GM12878 (cell line): ENCODE data around the gene CAVIN4. TPM values are rescaled to one million over a fixed set of nuclear protein-coding genes. Genes with fewer than 3 reads are reported as not detected.

Experiments
- ATAC-seq: fragments of 200-7000 bp; cut with Tn5 transposase; 3 replicates; pipeline ENCODE4 v1.9.1; 2020; ENCODE audit warnings: mild to moderate bottlenecking, moderate library complexity
- BruUV-seq: library from RNA; stranded (reverse); fragments of 400-500 nt; replicated peaks from 2 replicates; lab custom pipeline; 2021; lab: Mats Ljungman, UMichigan
- CTCF ChIA-PET: fragments of 300-600 bp; sonication (Branson Sonifier 250); formaldehyde crosslinking; extraction: SDS; loops from one replicate; lab custom pipeline; 2021; ENCODE audit warnings: inconsistent platforms; lab: Yijun Ruan, JAX
- POLR2A ChIA-PET: fragments of 350-600 bp; formaldehyde crosslinking; extraction: SDS; loops from one replicate; lab custom pipeline; 2021; ENCODE audit warnings: inconsistent platforms; lab: Charles Lee
- RAD21 ChIA-PET: fragments of 300-600 bp; sonication (Branson Sonifier 250); formaldehyde crosslinking; loops from one replicate; lab custom pipeline; 2023; ENCODE audit warnings: antibody characterized with exemption; ENCODE audit not compliant: unreplicated experiment; lab: Charles Lee
- SMC1A ChIA-PET: fragments of 300-600 bp; sonication (Branson Sonifier 250); formaldehyde crosslinking; loops from one replicate; lab custom pipeline; 2023; ENCODE audit not compliant: unreplicated experiment, uncharacterized antibody; lab: Charles Lee
- DNase-seq: peaks from one replicate; pipeline ENCODE4 v3.0.0-alpha.2; 2011; ENCODE audit warnings: low read depth, low spot score
- FAIRE-seq: peaks from 3 replicates; lab custom pipeline; 2011; peaks lifted over from hg19 to GRCh38; lab: Jason Lieb, UNC
- H2AFZ ChIP-seq: 2 replicates; pipeline ENCODE4 v1.6.0; 2011; ENCODE audit warnings: low read depth, low read length, control low read depth; ENCODE audit not compliant: control insufficient read depth
- H3K27ac ChIP-seq: 2 replicates; pipeline ENCODE4 v1.5.1; 2011; ENCODE audit warnings: control low read depth; ENCODE audit not compliant: control insufficient read depth, insufficient read depth
- H3K27me3 ChIP-seq, 2 experiments: replicated peaks in 1 of 2; 2 replicates each; pipeline versions ENCODE4 v1.6.0 to v1.6.1; 2011; ENCODE audit warnings: low read length in 1 of 2; ENCODE audit not compliant: control insufficient read depth in 2 of 2, insufficient read depth in 2 of 2
- H3K36me3 ChIP-seq, 2 experiments: 2 replicates each; pipeline ENCODE4 v1.5.1; 2011; ENCODE audit warnings: low read length in 1 of 2; ENCODE audit not compliant: control insufficient read depth in 2 of 2, insufficient read depth in 2 of 2
- H3K4me1 ChIP-seq: 2 replicates; pipeline ENCODE4 v1.6.1; 2011; ENCODE audit warnings: mild to moderate bottlenecking, low read length, moderate library complexity, mixed read lengths; ENCODE audit not compliant: control insufficient read depth, insufficient read depth
- H3K4me2 ChIP-seq: 2 replicates; pipeline ENCODE4 v1.6.0; 2011; ENCODE audit warnings: control low read depth; ENCODE audit not compliant: control insufficient read depth, insufficient read depth
- H3K4me3 ChIP-seq: fragments of 200-600 bp; sonication (generic); 2 replicates; pipeline ENCODE4 v1.5.1; 2016
- H3K79me2 ChIP-seq: 2 replicates; pipeline ENCODE4 v1.6.0; 2011; ENCODE audit warnings: low read length; ENCODE audit not compliant: control insufficient read depth, insufficient read depth
- H3K9ac ChIP-seq: 2 replicates; pipeline ENCODE4 v1.8.0; 2011; ENCODE audit warnings: low read length, control low read depth, mixed read lengths; ENCODE audit not compliant: control insufficient read depth, insufficient read depth
- H3K9me3 ChIP-seq: replicated peaks from 3 replicates; pipeline ENCODE4 v1.5.1; 2011; ENCODE audit warnings: mild to moderate bottlenecking, low read length; ENCODE audit not compliant: control insufficient read depth, insufficient read depth
- H4K20me1 ChIP-seq: 2 replicates; pipeline ENCODE4 v1.6.0; 2011; ENCODE audit not compliant: control insufficient read depth, insufficient read depth
- BACH1 ChIP-seq: fragments of 450-650 bp; IDR thresholded peaks from 2 replicates; pipeline ENCODE4 v1.6.1; 2017; ENCODE audit warnings: mild to moderate bottlenecking, borderline replicate concordance
- JUNB ChIP-seq: IDR thresholded peaks from 2 replicates; pipeline ENCODE4 v1.6.1; 2016; ENCODE audit warnings: antibody characterized with exemption, mild to moderate bottlenecking
- MTA3 ChIP-seq: IDR thresholded peaks from 2 replicates; pipeline ENCODE4 v1.6.1; 2012; ENCODE audit warnings: low read length, inconsistent platforms, borderline replicate concordance
- MYB ChIP-seq: fragments of 150-350 bp; IDR thresholded peaks from 2 replicates; pipeline ENCODE4 v1.6.1; 2014; ENCODE audit warnings: mild to moderate bottlenecking, low read depth, low read length, borderline replicate concordance
- MYC ChIP-seq: IDR thresholded peaks from 2 replicates; pipeline ENCODE4 v1.6.1; 2011; ENCODE audit warnings: mild to moderate bottlenecking, low read length, moderate library complexity, inconsistent platforms; ENCODE audit not compliant: insufficient read depth, insufficient replicate concordance, insufficient read length, severe bottlenecking
- NRF1 ChIP-seq: conservative IDR thresholded peaks from 2 replicates; pipeline ENCODE4 v1.6.1; 2011; ENCODE audit warnings: mild to moderate bottlenecking, low read depth, low read length, improper control_type of control experiment
- RB1 ChIP-seq: fragments of 450-650 bp; formaldehyde crosslinking; IDR thresholded peaks from 2 replicates; pipeline ENCODE4 v1.6.1; 2017; ENCODE audit warnings: mild to moderate bottlenecking, borderline replicate concordance
- RELA ChIP-seq: fragments of 450-650 bp; IDR thresholded peaks from 2 replicates; pipeline ENCODE4 v1.8.0; 2014; ENCODE audit warnings: borderline replicate concordance; ENCODE audit not compliant: partially characterized antibody
- SUPT20H ChIP-seq: IDR thresholded peaks from 2 replicates; pipeline ENCODE4 v1.6.1; 2011; ENCODE audit warnings: low read depth, mild to moderate bottlenecking, low read length, moderate library complexity, borderline replicate concordance; ENCODE audit not compliant: control insufficient read depth
- ZNF207 ChIP-seq: fragments of 450-650 bp; IDR thresholded peaks from 2 replicates; pipeline ENCODE4 v1.6.1; 2014; ENCODE audit warnings: antibody characterized with exemption, mild to moderate bottlenecking, borderline replicate concordance
- WGBS: methylation state at CpG from one replicate; pipeline ENCODE4 v1.1.6; 2016; ENCODE audit warnings: low lambda C conversion rate; ENCODE audit not compliant: insufficient replicate concordance, insufficient coverage; ENCODE audit errors: missing lambda C conversion rate; 5-methylcytosine and 5-hydroxymethylcytosine counted together
- in situ Hi-C: fragments of 300-500 bp; cut with MboI; formaldehyde crosslinking; loops from 9 replicates; pipeline ENCODE4 v1.14.3; 2018; ENCODE audit warnings: mixed read lengths
- intact Hi-C: fragments of 100-400 bp; cut with micrococcal nuclease; formaldehyde crosslinking; loops from one replicate; pipeline ENCODE4 v1.14.2; 2022; ENCODE audit not compliant: unreplicated experiment
- polyA plus RNA-seq, 11 experiments: library from polyadenylated mRNA; depleted of rRNA in 4 of 11; unstranded in 6 of 11; stranded (reverse) in 5 of 11; fragments of >200 nt; fragmentation: Nextera tagmentation in 4 of 11; fragmentation: Illumina TruSeq in 1 of 11; extraction: Ambion mirVana in 4 of 11; extraction: Trizol in 1 of 11; gene quantifications; 1 replicate in 1 of 11; 2 replicates in 10 of 11; pipeline versions ENCODE4 v1.2.1 to v1.2.3, GENCODE V29; 2011 to 2016; ENCODE audit warnings: inconsistent platforms in 2 of 11, missing spikeins in 2 of 11, low read depth in 1 of 11
- total RNA-seq, 4 experiments: library from RNA; depleted of rRNA in 3 of 4; stranded (reverse); fragments of >200 nt in 3 of 4; fragmentation: Illumina TruSeq in 1 of 4; extraction: Trizol in 1 of 4; gene quantifications; 2 replicates each; pipeline versions ENCODE4 v1.2.1 to v1.2.3, GENCODE V29; 2013 to 2021
- TF ChIP-seq, protein P1 (sequence below): fragments of 150-350 bp; IDR thresholded peaks from 2 replicates; pipeline ENCODE4 v1.6.1; 2014; ENCODE audit warnings: mild to moderate bottlenecking, low read depth, low read length
- TF ChIP-seq, protein P2 (sequence below): fragments of 450-650 bp; IDR thresholded peaks from 2 replicates; pipeline ENCODE4 v1.6.1; 2014; ENCODE audit warnings: mild to moderate bottlenecking
- TF ChIP-seq, protein P3 (sequence below): fragments of 450-650 bp; IDR thresholded peaks from 2 replicates; pipeline ENCODE4 v1.6.1; 2017; ENCODE audit warnings: low read depth, mild to moderate bottlenecking, moderate library complexity

CAVIN4 gene
- total and polyA plus RNA-seq, 10 of the 15 experiments (the other 5 are each of a cell fraction or from before 2014, with no cell fraction given), result 0.04 to 0.13 (median 0.08) TPM; not detected in 3

DNA sequence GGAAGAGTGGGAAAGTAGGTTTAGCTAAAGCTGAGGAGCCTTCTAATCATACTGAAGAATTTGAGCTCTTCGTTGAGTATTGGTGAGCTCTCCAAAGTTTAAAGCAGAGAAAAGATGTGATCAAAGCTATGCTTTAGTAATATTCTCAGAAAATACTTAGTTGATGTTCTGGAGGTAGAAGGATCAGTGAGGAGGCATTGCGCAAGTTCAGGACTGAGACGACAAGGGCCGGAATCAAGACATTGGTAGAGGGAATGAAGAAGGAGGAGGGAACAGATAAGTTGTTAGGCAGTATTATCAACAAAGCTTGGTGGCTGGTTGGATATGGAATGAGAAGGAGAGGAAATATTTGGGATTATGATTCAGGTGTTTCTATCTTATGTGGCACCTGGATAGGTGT lies 7.1 kb downstream of the CAVIN4 start:
- H2AFZ ChIP-seq, result no peak overlapping the region
- BruUV-seq, result no TSS peak
- 80% methylated on average over 4 of the region's 4 CpGs for WGBS
- in situ Hi-C loops (loop anchor here (25.0 kb wide), 1 partner anchor 573 kb away; no protein-coding TSS in a partner anchor), intact Hi-C loops (no loop called here)
- no peaks in the 10 kb centered on the region for H3K79me2 ChIP-seq
- H3K27me3 ChIP-seq, result no peaks in the 10 kb centered on the region; a peak in 2 of 4 replicates
- DNase-seq, result no peak
- no peak for ATAC-seq
- ChIA-PET POLR2A (no interaction called here), CTCF (interaction anchor here (0.7 to 1.8 kb wide), 4 partner anchors 10 to 567 kb away, joined by 3 to 6 read pairs (median 4); no protein-coding TSS in a partner anchor), SMC1A (no interaction called here), RAD21 (interaction anchor here (1.0 kb wide), 1 partner anchor 11 kb away, joined by 3 read pairs; no protein-coding TSS in a partner anchor)
- H3K27ac ChIP-seq, result no peak overlapping the region
- H3K4me1 ChIP-seq, result no peaks in the 10 kb centered on the region
- no peak overlapping the region for H3K4me3 ChIP-seq
- TF ChIP-seq, protein P1, sequence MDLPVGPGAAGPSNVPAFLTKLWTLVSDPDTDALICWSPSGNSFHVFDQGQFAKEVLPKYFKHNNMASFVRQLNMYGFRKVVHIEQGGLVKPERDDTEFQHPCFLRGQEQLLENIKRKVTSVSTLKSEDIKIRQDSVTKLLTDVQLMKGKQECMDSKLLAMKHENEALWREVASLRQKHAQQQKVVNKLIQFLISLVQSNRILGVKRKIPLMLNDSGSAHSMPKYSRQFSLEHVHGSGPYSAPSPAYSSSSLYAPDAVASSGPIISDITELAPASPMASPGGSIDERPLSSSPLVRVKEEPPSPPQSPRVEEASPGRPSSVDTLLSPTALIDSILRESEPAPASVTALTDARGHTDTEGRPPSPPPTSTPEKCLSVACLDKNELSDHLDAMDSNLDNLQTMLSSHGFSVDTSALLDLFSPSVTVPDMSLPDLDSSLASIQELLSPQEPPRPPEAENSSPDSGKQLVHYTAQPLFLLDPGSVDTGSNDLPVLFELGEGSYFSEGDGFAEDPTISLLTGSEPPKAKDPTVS, result no peak
- TF ChIP-seq, protein P2, sequence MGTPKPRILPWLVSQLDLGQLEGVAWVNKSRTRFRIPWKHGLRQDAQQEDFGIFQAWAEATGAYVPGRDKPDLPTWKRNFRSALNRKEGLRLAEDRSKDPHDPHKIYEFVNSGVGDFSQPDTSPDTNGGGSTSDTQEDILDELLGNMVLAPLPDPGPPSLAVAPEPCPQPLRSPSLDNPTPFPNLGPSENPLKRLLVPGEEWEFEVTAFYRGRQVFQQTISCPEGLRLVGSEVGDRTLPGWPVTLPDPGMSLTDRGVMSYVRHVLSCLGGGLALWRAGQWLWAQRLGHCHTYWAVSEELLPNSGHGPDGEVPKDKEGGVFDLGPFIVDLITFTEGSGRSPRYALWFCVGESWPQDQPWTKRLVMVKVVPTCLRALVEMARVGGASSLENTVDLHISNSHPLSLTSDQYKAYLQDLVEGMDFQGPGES, result no peak
- TF ChIP-seq MYC (no peak), MYB (no peak), RB1 (no peak), MTA3 (no peak), ZNF207 (no peak), SUPT20H (no peak), JUNB (no peak), NRF1 (no peak), BACH1 (no peak), RELA (no peak)
- TF ChIP-seq, protein P3, sequence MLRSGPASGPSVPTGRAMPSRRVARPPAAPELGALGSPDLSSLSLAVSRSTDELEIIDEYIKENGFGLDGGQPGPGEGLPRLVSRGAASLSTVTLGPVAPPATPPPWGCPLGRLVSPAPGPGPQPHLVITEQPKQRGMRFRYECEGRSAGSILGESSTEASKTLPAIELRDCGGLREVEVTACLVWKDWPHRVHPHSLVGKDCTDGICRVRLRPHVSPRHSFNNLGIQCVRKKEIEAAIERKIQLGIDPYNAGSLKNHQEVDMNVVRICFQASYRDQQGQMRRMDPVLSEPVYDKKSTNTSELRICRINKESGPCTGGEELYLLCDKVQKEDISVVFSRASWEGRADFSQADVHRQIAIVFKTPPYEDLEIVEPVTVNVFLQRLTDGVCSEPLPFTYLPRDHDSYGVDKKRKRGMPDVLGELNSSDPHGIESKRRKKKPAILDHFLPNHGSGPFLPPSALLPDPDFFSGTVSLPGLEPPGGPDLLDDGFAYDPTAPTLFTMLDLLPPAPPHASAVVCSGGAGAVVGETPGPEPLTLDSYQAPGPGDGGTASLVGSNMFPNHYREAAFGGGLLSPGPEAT, result no peak
- H3K9ac ChIP-seq, result no peak overlapping the region
- H4K20me1 ChIP-seq, result no peaks in the 10 kb centered on the region
- no peaks in the 10 kb centered on the region for H3K9me3 ChIP-seq
- no peak overlapping the region for H3K4me2 ChIP-seq
- no peak for FAIRE-seq
- no peaks in the 10 kb centered on the region for H3K36me3 ChIP-seq
